ENCODE measurements around the gene SERPINE1. TPM values are rescaled to one million over a fixed set of nuclear protein-coding genes. Genes with fewer than 3 reads are reported as not detected.

SERPINE1 gene
- total RNA-seq, 1 donor from 2014 or later = 27.5 TPM

DNA sequence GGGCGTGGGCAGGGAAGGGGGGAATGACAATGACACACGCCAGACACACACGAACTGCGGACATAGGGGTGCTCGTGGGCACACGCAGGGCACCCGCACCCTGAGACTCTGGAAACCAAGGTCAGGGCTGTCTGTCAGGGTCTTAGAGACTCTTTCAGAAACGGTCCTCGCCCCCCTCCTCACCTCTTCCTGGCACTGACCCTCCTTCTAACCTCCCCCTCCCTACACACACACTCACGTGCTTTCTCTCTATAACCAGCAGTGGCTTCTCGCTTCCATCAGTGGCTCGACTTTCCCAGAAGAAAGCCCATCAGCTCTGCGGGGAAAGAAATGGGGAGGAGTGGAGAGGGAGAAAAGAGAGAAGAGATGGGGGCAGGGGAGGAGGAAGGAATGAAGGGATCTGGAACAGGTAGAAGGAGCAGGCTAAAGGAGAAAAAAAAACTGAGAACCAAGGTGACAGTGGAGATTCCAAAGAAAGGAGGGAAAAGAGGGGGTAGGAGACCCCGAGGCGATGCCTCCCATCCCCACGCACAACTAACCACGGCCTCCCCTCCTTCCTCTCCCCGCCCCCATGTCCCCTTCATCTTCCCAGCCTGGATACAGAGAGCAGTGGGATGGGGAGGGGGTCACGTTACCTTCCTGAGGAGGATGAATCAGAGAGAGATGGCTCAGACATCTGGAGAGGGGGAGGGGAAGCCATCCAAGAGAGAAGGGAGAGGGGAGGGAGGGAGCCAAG, 40.2 kb downstream of the SERPINE1 start:
- DNase-seq (ENCODE audit: low spot score) (no peak), ATAC-seq (no peak)

DNA sequence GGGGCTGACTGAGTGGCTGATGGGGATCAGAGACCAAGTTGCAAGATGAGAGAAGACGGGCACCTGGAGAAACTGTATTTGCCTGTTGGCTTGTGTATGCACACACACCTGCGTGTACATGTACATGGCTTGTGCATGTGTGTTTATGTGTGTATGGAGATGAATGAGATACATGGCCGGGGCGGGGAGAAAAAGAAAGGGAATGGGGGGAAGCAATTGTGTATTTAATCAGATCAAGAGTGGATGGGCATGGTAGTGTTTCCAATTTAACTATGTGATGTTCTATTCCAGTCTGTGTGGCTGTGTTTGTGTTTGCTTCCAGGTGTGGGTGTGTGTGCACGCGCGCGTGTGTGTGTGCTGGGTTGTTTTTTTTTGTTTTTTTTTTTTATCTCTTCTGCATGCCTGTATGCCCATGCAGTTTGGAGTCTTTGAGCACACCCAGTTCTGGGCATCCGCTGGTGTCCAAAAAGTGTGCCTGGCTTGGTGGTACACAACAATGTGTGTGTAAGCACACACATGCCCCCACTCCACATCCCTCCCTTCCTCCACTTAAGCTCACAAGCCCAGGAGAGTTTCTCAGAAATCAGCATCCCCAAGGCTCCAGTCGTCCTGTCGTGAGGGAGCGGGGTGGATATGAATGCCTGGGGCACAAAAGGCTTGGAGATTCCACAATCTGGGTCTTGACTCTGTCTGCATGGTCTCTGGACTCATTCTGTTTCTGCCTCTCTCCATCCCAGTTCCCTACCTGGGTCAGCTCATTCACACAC, 40.9 kb downstream of the SERPINE1 start:
- ATAC-seq (no peak), DNase-seq (ENCODE audit: low spot score) (no peak)

- no peak for ATAC-seq
Measured at GRCh38 chr7:101168412-101169049, 41.6 kb downstream of the SERPINE1 start.

DNA sequence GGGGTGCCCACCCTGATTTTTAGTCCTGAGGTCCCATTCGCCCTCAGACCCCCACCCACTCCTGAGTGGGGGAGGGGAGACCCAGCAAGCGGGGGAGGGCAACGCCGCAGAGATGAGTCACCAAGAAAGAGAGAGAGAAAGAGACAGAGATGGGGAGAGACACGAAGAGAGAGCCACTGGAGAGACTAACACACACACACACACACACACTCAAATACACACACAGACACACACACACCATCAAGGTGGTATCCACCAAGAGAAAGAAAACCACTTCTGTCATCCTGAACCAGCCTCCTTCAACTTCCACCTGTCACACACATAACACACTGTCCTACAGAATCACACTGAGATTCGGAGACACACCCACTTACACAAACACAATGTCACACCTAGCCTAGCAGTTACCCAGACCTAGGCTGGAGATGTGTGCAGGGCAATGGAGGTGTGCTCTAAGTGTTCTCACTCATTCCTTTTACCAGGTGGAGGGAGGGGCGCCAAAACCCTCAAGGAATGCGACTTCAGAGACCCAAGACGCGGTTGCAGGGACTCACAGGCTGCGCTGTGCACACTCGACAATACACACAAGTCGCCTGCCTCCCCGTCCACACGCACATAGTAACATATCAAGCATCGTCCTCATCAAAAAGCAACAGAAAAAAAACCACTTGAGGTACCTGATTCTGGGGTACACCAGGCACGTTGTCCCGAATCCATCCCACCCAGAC, 42.4 kb downstream of the SERPINE1 start:
- no peak for ATAC-seq
- no peak for DNase-seq (ENCODE audit: low spot score)

More at GRCh38 chr7:101168412-101169049, 41.6 kb downstream of the SERPINE1 start:
- no peak for DNase-seq (ENCODE audit: low spot score)

DNA sequence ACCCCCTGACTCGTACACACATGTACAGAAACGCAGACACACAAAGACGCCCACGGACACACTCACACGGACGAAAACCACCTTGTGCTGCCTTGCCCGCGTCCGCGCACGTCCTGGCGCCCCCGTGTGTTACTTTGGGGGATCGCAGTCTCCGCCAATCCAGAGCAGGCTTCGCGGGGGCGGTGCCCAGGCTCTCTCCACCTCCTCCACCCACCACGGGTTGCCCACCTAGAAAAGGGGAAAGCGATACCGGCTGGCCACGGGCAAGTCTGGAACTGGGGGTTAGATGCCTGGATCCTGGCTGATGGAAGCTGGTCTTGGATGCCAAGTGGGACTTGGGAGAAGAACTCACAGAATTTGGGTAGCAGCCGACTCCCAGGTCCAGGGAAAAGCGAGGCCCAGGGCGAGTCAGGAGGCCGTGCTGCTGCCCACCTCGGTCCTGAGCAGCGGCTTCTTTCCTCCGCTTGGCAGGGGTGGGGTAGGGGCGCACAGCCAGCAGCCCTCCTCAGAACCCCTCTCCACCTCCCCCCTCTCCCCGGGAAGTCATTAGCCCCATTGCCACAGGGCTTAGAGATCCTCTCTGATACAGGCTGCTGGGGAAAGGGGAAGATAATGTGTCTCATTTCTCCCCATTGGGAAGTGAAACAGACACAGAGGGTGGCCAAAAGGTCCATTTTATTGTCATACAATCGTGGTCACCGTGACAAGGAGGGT, 43.1 kb downstream of the SERPINE1 start:
- peak; percentile 75 for ATAC-seq
- DNase-seq (ENCODE audit: low spot score) = peak; percentile 74

DNA sequence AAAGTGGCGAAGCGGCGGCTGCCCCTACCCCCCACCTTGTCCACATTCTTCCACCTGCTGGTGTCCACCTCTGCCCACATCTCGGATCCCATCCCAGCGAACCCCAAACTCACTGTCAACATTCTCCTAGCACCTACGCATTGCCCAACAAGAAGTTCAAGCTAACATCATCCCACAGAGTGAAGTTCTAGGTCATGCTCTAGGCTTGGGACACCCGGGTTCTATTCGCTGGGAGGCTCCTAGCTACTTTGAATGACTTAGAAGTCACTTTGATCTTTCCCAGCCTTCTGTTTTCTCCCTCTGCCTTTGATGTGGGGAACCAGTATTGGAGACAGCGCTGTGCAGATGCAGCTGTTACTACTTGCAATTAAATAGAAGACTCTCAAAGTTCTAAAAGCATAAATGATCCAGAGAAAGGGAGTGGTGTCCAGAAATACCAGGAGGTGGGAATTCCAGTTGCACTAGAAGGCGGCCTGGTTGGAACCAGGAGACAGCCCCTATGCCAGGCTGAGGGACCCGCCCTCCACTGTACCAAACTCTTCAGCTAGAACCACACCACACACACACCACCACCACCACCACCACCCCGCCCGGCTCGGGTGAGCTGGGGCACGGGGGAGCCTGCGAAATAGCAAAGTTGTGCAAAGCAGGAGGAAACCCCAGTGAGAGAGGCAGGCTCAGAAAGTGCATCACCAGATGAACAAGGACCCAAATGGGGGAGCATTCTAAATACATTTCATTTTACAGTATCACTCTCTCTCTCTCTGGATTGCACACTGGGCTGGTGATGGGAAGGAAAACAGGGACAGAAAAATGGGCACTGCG, 43.9 kb downstream of the SERPINE1 start:
- DNase-seq (ENCODE audit: low spot score) (no peak), ATAC-seq (no peak)

DNA sequence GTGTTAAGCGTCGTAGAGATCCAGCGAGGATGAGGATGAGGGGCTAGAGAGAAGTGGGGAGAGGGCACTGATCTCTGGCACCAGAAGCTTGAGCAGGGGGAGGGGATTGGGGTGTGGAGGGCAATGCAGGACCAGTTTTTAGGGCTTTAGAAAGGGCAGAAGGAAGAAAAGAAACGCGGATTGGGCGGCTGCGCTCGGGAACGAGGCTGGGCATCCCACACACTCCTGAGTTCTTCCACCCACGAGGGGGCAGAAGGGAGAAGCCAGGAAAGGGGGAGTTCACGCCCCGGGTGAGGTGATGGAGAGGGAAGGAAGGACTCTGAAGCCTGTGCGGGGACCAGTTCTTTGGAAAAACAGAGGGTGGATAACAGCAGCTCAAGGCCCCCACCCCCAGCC, 44.5 kb downstream of the SERPINE1 start:
- DNase-seq (ENCODE audit: low spot score) = no peak
- no peak for ATAC-seq

- DNase-seq (ENCODE audit: low spot score) (no peak), ATAC-seq (no peak)
Measured at GRCh38 chr7:101172005-101172853, 45.3 kb downstream of the SERPINE1 start.

DNA sequence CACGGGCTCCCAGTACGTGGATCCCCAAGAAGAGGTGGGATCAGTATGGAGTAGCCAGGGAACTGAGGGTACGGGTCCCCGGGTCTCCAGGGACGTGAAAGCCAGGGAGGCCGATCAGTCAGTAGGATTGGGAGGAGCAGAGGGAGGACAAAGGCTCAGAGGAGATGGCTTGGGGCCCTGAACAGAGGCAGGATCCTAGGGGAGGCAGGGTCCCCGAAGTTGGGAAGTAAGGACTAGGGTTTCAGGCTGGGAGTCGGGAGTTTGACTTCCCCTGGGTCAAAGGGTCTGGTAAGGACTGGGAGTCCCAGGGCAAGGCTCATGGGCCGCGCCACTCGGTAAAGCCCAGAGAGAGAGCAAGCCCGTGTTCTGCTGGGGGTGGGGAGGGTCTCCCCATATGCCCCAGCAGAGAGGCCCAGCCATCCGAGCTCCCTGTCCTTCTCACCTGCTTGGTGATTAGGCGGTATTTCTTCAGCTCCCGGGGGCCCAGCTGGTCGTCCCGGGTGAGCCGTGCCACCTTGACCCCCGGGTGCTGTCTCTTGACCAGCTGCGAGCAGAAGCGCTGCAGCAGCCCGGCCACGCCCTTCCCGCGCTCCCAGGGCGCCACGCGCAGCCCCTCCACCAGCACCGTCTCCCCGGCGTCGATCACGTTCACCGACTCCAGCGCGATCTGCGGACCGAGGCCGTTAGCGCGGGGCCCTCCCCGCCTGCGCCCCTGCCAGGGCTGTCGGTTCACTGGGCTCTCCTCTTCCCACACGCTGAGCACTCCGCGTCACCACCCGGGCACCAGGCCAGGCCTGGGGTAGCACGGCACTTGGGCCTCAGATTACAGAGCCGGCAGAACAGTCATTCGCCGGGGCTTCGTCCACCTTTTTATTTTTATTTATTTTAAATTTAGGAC, 46.2 kb downstream of the SERPINE1 start:
- ATAC-seq (peak; percentile 79), DNase-seq (ENCODE audit: low spot score) (peak; percentile 81)

- no peak for DNase-seq (ENCODE audit: low spot score)
- ATAC-seq = no peak
Measured at GRCh38 chr7:101173752-101174244, 46.9 kb downstream of the SERPINE1 start.

GRCh38 chr7:101174322-101174854, 47.5 kb downstream of the SERPINE1 start:
- DNase-seq (ENCODE audit: low spot score) = no peak

DNA sequence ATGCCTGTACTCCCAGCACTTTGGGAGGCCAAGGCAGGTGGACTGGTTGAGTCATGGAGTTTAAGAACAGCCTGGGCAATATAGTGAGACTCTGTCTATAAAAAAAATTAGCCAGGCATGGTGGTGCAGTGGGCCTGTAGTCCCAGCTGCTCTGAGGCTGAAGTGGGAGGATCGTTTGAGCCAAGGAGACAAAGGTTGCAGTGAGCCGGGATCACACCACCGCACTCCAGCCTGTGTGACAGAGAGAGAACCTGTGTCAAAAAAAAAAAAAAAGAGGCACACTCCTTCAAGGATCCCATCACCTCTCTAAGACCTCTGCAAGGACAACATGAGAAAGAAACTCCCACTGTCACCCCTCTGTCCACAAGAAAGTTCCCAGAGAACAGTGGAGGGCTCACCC, 48.8 kb downstream of the SERPINE1 start:
- ATAC-seq (peak; percentile 46), DNase-seq (ENCODE audit: low spot score) (no peak)

More at GRCh38 chr7:101174322-101174854, 47.5 kb downstream of the SERPINE1 start:
- ATAC-seq = no peak

- ATAC-seq = no peak
- DNase-seq (ENCODE audit: low spot score) = no peak
Measured at GRCh38 chr7:101177644-101178043, 50.7 kb downstream of the SERPINE1 start.

DNA sequence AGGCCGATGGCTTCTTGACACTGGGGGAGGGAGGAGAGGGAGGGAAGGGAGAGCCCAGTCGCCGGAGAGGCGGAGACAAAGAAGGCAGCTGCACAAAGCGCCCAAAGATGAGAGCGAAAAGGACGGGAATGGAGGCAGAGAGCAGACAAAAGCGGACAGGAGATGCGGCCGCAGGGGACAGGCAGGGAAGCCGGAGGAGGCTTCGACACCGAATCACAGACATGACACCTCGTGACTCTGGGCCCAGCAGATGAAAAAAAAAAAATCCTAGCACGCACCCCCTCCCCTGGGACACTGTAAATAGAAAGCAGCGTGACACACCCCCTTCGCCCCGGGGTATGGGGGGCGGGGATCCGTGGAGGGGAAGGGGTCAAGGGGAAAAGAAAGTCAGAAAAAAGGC, 52.2 kb downstream of the SERPINE1 start:
- DNase-seq (ENCODE audit: low spot score) (no peak), ATAC-seq (no peak)

GRCh38 chr7:101179713-101180112, 52.8 kb downstream of the SERPINE1 start:
- no peak for DNase-seq (ENCODE audit: low spot score)
- ATAC-seq = no peak

DNA sequence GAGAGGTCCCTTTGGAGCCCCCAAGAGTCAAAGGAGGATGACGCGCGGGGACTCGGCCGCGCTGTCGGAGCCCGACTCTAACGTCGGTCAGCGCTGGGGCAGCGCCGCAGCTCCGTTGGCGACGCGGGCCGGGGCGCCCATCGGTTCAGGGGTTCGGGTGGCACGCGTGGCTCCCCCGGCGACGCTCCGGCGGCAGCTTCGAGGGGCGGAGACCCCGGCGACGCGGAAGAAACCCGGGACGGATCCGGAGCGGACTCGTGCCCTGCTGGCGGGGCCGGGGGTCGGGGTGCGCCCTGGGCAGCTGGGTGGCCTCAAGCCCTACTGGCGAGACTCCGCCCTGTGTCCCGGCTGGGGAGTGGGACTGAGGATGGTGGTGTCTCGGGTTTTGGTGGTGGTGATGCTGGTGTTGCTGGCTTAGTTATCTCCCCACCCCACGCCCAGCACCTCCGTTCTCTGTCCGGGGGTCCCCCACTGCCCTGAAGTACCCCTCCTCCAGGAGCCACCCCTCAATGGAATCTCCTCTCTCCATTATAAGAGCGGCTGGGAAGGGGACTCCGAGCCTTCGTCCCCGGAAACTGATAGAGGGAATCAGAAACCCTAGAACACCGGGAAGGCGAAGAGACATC, 53.3 kb downstream of the SERPINE1 start, which contains the start of gene NAT16:
NAT16 (minus strand) TSS at position 164 of the 626 bp plus-strand sequence. CDS start 5,486 bp downstream, outside the sequence.
- DNase-seq (ENCODE audit: low spot score) (no peak), ATAC-seq (no peak)

All from left lobe of liver (tissue), 2 donors.